Measurements from ENCODE around the gene SYS1.
"Not testable (repeated sequence)": the region's sequence is repeated elsewhere in the genome, so short reads cannot be mapped to it uniquely, and the experiment has no call there.

SYS1 gene

GRCh38 chr20:45347936-45348778 lies 14.8 kb upstream of the SYS1 start, which contains the start of gene SDC4:
SDC4 (minus strand) TSS chr20:45348424; CDS start chr20:45348384, 40 bp downstream.
- Histone ChIP-seq H2AFZ (peak within 1 kb of the TSS; percentile 87), H3K27me3 (ENCODE audit: control insufficient read depth, insufficient read depth, low read length) (no peaks in the 10 kb centered on the region), H3K9ac (peak within 1 kb of the TSS; percentile 56), H3K9me3 (ENCODE audit: control insufficient read depth, low read length) (no peaks in the 10 kb centered on the region), H3K4me3 (ENCODE audit: low read depth, low read length) (peak within 1 kb of the TSS; percentile 75), H3K4me1 (peaks cover 23% of the 10 kb centered on the region), H3K4me2 (ENCODE audit: low read length) (peak within 1 kb of the TSS; percentile 92), H3K79me2 (no peaks in the 10 kb centered on the region), H3K36me3 (ENCODE audit: control insufficient read depth, insufficient read depth, low read length) (no peaks in the 10 kb centered on the region), H3K27ac (peak within 1 kb of the TSS; percentile 34)
- no peak for TF ChIP-seq CTCF (IDR thresholded peaks at IDR 0.05)

GRCh38 chr20:45350217-45350616 lies 12.7 kb upstream of the SYS1 start:
- no peak overlapping the region for H3K4me3 ChIP-seq (ENCODE audit: low read depth, low read length)
- no peak overlapping the region for H3K9ac ChIP-seq
- H3K36me3 ChIP-seq (ENCODE audit: control insufficient read depth, insufficient read depth, low read length): no peaks in the 10 kb centered on the region
- no peaks in the 10 kb centered on the region for H3K9me3 ChIP-seq (ENCODE audit: control insufficient read depth, low read length)
- no peak overlapping the region for H3K27ac ChIP-seq
- H3K79me2 ChIP-seq: no peaks in the 10 kb centered on the region
- peaks cover 10% of the 10 kb centered on the region for H3K4me1 ChIP-seq
- peak overlapping the region; percentile 16 for H2AFZ ChIP-seq
- no peak overlapping the region for H3K4me2 ChIP-seq (ENCODE audit: low read length)
- H3K27me3 ChIP-seq (ENCODE audit: control insufficient read depth, insufficient read depth, low read length): no peaks in the 10 kb centered on the region
- TF ChIP-seq CTCF (IDR thresholded peaks at IDR 0.05): no peak

GRCh38 chr20:45350795-45351194 lies 12.2 kb upstream of the SYS1 start:
- H3K9me3 ChIP-seq (ENCODE audit: control insufficient read depth, low read length); H3K9ac ChIP-seq; H3K27me3 ChIP-seq (ENCODE audit: control insufficient read depth, insufficient read depth, low read length); H3K36me3 ChIP-seq (ENCODE audit: control insufficient read depth, insufficient read depth, low read length); H3K4me1 ChIP-seq; H3K4me3 ChIP-seq (ENCODE audit: low read depth, low read length); H3K27ac ChIP-seq; H2AFZ ChIP-seq; H3K79me2 ChIP-seq; H3K4me2 ChIP-seq (ENCODE audit: low read length): not testable (repeated sequence)

GRCh38 chr20:45352729-45353128 lies 10.2 kb upstream of the SYS1 start:
- H3K4me1 ChIP-seq: no peaks in the 10 kb centered on the region
- no peaks in the 10 kb centered on the region for H3K9me3 ChIP-seq (ENCODE audit: control insufficient read depth, low read length)
- no peak overlapping the region for H2AFZ ChIP-seq
- no peaks in the 10 kb centered on the region for H3K27me3 ChIP-seq (ENCODE audit: control insufficient read depth, insufficient read depth, low read length)
- no peaks in the 10 kb centered on the region for H3K79me2 ChIP-seq
- H3K4me2 ChIP-seq (ENCODE audit: low read length): no peak overlapping the region
- no peak overlapping the region for H3K27ac ChIP-seq
- no peak overlapping the region for H3K4me3 ChIP-seq (ENCODE audit: low read depth, low read length)
- H3K9ac ChIP-seq: no peak overlapping the region
- H3K36me3 ChIP-seq (ENCODE audit: control insufficient read depth, insufficient read depth, low read length): no peaks in the 10 kb centered on the region
- no peak for TF ChIP-seq CTCF (IDR thresholded peaks at IDR 0.05)

GRCh38 chr20:45353746-45354145 lies 9.2 kb upstream of the SYS1 start:
- H3K36me3 ChIP-seq (ENCODE audit: control insufficient read depth, insufficient read depth, low read length): no peaks in the 10 kb centered on the region
- H3K27ac ChIP-seq: no peak overlapping the region
- H3K79me2 ChIP-seq: no peaks in the 10 kb centered on the region
- no peak overlapping the region for H3K9ac ChIP-seq
- no peaks in the 10 kb centered on the region for H3K27me3 ChIP-seq (ENCODE audit: control insufficient read depth, insufficient read depth, low read length)
- H3K4me2 ChIP-seq (ENCODE audit: low read length): no peak overlapping the region
- H2AFZ ChIP-seq: no peak overlapping the region
- no peak overlapping the region for H3K4me3 ChIP-seq (ENCODE audit: low read depth, low read length)
- H3K9me3 ChIP-seq (ENCODE audit: control insufficient read depth, low read length): no peaks in the 10 kb centered on the region
- no peaks in the 10 kb centered on the region for H3K4me1 ChIP-seq
- no peak for TF ChIP-seq CTCF (IDR thresholded peaks at IDR 0.05)
